HL-60/S4 (cell line): ENCODE data around the gene FOXL2.

Source experiments
- in situ Hi-C: fragments of 300-500 bp; cut with MboI; formaldehyde crosslinking; loops from 2 replicates; pipeline ENCODE4 v1.14.3; 2022; ENCODE audit warnings: low sequenced_read_pairs

Gene FOXL2

DNA sequence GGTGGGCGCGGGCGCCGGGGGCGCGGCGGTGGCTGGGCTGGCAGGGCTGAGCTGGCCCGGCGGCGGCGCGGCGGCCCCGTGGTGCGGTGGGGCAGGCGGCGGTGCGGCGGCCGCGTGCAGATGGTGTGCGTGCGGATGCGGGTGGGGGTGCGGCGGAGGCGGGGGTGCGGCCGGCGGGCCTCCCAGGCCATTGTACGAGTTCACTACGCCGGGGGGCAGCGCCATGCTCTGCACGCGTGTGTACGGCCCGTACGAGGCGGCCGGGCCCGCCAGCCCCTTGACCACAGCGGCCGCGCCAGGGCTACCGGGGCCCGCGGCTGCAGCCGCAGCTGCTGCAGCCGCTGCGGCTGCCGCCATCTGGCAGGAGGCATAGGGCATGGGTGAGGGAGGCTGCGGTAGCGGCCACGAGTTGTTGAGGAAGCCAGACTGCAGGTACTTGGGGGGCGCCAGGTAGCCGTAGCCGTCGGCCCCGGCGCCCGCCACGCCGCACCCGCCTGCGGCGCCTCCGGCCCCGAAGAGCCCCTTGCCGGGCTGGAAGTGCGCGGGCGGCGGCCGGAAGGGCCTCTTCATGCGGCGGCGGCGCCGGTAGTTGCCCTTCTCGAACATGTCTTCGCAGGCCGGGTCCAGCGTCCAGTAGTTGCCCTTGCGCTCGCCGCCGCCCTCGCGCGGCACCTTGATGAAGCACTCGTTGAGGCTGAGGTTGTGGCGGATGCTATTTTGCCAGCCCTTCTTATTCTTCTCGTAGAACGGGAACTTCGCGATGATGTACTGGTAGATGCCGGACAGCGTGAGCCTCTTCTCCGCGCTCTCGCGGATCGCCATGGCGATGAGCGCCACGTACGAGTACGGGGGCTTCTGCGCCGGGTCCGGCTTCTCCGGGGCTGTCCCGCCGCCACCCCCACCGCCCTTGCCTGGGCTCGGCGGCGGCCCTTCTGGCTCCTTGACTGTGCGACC lies 951 bp downstream of the FOXL2 start:
- in situ Hi-C loops = loop anchor here (25.0 kb wide), 1 partner anchor 859 kb away; no protein-coding TSS in a partner anchor

DNA sequence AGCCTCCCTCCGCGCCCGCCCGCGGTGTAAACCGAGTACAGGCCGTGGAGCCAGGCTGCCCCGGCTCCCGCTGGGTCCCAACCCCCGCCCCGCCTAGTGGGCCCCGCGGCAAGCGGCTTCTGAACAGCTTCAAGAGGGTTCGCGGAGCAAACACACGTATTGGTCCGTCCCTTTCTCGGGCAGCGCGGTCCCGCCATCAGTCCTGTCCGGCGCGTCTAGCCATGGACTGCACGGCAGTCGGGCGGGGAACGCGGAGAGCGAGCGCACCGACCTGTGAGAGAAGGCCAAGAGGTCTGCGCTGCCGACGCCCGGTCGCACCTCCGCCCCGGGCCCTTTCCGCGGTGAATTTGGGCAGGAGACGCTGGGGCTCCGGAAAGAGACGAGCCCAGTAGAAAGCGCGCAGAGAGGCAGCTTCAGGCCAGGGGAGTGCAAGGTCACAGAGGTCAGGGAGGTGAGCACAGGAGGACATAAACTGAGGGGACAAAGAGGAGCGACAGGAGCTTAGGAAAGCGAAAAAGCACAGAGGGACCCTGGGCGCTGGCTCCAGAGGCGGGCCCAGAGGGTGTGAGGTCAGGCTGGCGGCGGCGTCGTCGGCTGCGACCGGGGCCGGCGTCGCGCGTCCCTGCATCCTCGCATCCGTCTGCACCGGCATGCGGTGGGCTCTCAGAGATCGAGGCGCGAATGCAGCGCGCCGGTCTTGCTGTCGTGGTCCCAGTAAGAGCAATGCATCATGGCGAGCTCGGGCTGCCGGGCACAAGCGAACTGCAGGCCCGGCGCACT lies 1.8 kb downstream of the FOXL2 start:
- in situ Hi-C loops = loop anchor here (25.0 kb wide), 1 partner anchor 858 kb away; no protein-coding TSS in a partner anchor

DNA sequence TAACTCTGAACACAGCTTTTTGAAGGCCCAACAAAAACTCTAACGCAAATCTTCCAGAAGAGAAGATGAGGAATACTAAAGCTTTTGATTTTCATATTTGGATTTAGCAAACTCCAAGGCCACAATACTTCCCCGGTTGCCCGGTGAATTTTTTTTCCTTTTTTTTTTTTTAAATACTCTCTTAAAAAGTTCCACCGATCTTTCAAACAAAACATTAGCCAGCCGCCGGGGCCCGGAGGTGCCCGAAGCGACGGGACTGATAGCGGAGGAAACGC lies 2.3 kb downstream of the FOXL2 start:
- in situ Hi-C loops = loop anchor here (25.0 kb wide), 1 partner anchor 857 kb away; no protein-coding TSS in a partner anchor

DNA sequence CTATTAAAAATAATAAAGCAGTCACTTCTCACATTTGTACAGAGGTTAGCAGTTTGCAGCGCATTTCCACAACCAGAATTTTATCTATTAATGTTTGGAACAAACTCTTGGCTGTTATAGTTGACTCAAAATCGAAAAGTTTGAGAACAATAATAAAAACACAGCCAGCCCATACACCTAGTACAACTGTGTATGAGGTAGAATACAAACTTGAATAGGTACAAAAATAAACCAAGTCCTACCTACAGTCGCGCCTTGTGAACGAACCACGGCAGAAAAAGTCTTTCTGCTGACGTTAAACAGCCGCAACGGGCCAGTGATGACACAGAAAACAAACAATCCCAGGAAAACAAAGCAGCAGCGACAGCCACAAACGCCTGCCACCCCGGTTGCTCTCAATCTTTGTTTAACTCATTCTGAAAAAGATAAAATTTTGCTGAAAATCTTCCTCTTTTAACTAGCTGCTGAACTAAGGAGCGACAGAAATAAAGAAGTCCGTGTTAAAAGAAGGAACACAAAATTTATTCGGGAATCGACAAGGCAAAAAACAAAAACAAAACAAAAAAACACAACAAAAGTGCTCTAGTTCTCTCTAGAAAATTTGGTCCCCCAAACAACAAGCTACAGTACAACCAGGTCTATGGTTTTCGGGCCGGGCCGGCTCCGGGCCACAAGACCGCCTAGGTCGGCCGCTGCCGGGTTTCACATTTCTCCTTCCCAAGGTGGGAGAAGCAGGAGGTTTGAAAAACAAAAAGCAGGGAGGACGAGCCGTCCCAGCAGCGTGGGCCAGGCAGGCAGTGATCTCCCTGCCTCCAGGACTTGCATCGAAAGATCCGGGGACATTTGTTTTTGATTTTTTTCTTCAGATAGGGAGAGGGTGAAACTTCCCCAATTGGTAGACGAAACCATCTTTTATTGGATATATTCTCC lies 2.9 kb downstream of the FOXL2 start:
- in situ Hi-C loops = loop anchor here (25.0 kb wide), 1 partner anchor 857 kb away; no protein-coding TSS in a partner anchor

DNA sequence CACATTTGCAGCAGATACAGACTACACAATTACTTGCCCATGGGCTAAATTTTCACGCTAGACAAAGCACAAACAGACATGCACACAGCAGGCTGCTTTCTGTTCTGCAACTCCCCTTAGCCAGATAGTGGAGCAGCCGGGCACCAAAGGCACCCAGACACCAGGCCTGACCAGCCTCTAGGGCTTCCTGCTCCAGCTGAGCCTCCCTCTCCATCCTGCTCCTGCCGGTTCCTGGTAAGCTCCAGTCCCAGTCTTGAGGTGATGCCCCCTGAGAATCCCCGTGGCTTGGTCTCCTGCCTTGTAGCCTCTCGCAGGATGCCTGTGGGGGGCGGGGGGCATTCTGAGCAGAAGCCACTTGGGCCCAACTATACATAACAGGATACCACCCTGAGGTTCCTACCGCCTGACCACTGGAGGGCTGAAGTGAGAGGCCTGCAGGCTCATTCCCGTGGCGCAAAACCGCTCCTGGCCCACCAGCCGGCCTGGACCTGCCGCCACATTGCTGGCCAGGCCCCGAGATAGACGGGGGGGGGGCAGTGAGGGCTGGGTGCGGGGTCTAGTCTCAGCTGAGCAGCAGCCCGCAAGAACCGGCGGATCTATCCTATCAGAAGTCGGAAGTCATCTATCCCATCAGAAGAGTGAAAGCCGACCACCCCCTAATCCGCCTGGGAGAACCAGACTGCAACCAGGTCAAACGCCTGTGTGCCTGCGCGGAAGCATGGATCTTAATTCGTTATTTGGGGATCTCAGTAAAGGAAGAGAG lies 3.9 kb downstream of the FOXL2 start:
- in situ Hi-C loops = loop anchor here (25.0 kb wide), 1 partner anchor 856 kb away; no protein-coding TSS in a partner anchor

DNA sequence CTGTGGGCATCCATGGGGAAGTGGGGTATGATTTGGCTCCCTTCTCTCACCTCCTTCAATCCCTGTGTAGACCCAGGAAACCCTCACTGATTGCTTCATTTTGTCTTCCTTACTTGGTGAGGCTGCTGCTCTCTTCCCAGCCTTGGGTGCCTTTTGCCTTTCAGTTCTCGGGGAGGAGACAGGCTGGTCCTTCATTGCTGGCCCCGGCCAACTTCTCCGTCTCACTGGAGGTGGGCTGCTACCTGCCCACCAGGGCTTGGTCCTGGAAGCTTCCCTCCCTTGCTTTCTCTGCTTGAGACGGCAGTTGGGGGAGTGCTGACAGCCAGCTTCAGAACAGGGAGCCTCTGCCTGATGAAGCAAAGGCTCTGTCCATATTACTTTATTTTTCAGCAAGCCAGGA lies 4.7 kb downstream of the FOXL2 start:
- in situ Hi-C loops = loop anchor here (25.0 kb wide), 1 partner anchor 855 kb away; no protein-coding TSS in a partner anchor

DNA sequence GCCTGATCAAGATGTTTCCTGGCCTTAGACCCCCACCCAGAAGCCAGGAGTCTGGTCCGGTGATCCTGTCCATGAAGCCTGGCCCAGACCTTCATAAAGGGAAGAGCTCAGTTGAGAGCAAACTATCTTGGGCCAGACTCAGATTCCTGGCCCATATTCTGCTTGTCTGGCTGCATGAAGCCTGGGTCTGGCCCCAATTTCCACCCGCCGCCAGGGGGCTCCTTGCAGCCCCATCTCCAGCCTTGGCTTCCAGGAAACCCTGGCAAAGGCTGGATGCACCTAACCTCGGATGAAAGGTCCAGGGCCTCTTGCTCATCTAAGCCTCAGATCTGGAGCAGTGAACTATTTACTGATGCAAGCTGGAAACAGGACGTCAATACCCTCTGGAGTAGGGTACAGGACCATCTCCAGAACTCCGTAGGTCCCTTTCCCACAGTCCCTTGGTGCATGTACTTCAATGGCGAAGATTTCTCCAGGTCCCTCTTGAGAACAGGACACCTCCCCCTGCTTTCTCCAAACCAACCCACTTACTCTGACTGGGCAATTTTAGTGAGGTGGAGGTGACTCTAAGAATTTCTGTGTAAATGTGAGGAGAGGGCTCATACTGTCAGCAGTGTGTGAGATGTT lies 5.6 kb downstream of the FOXL2 start:
- in situ Hi-C loops = loop anchor here (25.0 kb wide), 1 partner anchor 854 kb away; no protein-coding TSS in a partner anchor

DNA sequence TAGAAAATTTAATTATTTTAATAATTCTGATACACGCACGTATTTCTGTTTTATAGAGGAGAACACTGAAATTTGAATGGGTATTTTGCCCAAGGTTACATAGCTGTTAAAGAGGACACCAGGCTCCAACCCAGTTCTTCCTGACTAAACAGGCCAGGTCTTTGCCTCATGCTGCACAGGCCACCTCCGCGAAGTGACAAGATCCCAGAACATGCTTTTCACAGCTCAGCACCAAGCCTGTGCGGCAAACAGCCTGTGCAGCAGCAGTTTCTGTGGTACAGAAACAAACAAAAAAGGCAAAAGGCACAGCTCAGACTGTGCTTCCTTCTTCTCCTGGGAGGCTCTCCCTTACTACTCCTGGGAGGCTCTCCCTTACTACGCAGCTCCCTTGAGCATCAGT lies 6.5 kb downstream of the FOXL2 start:
- in situ Hi-C loops = loop anchor here (25.0 kb wide), 1 partner anchor 853 kb away; no protein-coding TSS in a partner anchor

DNA sequence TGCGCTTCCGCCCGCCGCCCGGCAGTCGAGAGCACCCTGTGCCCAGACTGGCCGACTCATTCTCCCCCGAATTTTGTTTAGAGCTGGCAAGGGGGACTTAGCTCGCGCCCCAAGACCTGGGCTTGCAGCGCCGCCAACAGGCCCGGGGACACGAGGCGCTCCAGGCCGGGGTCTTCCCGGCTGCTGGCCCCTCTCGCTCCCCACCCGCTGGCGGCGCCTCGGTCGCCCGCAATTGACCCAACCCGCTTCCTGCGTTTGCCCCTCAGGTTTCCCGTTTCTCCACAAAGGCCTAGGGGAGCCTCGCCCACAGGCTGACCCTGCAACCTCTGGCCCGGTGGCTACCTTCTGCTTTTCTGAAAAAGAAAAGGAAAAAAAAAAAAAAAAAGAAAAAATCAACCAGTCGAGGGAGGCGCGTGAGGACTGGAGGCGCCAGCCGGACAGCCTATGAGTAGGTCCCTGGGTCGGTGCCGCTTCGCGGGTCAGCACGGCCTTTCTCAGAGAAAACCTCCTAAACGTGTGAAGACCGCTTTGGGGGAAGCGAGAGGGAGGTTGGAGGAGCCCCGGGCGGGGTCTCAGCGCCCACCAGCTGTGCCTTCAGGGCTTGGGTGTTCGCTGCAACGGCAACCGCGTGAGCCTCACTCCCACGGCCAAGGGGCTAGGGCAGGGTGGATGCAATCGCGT lies 7.2 kb downstream of the FOXL2 start:
- in situ Hi-C loops = loop anchor here (25.0 kb wide), 1 partner anchor 852 kb away; no protein-coding TSS in a partner anchor

DNA sequence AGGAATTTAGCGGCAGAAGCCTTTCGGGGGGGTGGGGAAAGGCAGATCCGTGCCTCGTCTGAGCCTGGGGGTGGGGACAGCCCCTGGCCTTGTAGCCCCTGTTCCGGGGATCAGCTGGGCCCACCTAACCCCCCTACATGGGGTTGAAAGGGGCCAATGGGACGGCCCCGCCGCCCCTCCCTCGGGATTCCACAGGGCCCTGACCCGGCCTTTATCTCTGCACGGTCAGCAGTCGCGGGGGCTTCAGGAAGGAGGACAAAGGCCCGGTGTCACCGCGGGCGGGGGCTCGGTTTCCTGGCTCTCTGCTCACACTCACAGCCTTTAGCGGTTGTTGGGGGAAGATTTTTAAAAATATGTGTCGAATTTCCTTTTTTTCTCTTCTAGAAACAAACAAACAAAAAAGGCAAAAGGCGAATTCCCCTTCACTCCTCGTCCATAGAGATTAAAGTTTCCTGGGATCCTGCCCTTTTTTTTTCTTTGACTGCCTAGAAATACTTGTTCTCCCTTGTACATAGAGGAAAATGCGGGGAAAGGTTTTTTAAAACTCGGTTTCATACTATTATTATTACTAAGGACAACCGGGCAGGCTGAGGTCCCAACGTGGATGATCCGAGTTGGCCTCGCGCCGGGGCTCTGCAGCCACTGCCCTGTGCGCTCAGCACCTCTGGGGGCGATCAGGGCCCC lies 7.9 kb downstream of the FOXL2 start:
- in situ Hi-C loops = loop anchor here (25.0 kb wide), 1 partner anchor 852 kb away; no protein-coding TSS in a partner anchor

DNA sequence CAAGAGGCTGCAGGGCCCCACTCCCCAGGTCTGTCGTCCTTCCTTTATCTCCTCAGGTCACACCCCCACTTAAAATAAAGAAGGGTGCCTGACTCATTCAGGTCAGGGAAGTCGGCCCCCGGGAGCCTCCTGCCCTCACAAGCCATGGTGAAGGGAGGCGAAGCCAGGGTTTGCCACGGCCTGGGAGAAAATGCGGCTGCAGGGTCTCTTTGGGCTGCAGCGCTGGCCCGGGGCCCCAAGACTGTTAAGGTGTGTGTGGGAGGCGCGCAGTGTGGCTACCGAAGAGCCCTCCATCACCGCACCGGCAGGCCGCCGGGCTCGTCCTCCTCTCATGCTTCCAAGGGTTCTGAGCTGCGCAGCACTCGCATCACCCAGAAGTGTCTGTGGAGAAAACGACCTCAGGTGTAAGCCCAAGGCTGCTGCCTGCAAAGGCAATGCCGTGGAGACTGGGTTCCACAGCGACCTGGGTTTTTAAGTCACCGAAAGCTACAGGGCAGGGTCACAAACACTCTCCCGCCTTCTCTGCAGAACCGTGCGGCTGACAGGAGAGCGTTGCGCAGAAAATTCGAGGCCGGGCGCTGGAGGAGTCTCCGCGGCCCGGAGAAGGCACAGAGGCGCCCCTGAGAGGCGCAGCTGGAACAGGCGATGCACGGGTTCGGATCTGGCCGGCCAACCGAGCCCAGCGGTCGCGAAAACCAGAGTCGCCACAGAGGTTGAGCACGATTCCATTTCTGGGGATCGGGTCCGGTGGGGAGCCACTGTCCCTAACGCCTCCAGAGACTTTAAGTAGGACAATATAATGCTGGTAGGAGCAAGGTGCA lies 8.7 kb downstream of the FOXL2 start:
- in situ Hi-C loops = loop anchor here (25.0 kb wide), 1 partner anchor 851 kb away; no protein-coding TSS in a partner anchor

DNA sequence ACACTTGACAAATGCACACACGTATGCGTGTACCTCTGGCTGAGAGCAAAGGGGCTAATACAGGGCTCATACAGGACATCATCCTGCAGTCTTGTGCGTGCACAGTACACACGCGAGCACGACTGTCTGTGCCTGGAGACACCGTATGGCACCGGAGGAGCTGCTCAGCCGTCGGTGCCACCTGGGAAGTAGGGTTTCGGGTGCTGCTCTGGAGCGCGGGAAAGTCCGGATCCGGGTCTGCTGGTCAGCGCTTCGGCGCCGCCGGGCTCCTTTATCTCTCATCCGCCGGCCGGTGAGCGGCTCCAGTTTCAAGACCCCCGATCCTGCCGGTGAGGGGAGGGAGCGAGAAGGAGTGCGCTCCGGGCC lies 9.3 kb downstream of the FOXL2 start:
- in situ Hi-C loops = loop anchor here (25.0 kb wide), 1 partner anchor 850 kb away; no protein-coding TSS in a partner anchor

DNA sequence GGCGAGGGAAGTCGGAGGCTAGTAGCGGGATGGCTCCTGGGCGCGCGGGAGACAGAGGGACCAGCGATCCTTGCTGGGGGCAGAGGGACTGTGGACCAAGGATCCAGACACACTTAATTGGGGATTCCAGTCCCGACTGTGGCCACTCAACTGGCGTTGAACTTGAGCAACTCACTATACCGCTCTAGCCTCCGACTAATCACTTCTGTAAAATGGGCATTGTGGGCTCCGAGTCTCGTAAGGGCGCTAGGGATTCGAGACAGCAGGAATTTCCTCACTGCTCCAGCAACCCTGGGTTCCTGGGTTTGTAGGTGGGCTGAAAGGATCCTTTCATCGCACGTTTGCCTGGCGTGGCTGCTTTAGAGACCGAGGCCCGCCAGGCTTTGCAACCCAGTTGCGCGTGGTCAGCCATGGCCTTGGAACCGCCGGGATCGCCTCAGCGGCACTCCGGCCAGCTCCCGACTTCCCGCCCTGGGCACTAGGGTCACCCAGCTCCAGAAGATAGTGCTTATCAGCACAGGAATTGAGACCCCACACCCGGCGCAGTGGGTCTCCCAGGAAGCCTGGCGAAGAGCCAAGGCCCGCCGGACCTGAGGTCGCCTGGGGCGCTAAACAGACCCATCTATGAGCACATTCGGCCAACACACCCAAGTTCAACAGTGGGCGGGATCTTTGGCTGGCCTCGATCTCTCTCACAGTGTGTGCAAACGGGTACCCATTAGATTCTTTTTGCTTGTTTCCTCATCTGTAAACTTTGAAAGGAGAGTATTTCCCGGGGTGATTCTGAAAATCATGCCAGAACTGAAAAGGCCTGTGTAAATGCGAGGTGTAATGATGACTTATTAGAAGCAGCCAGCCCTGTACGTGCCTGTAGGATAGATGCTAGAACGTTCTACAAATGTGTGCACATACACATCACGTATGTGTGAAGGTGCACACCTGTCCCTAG lies 9.9 kb downstream of the FOXL2 start:
- in situ Hi-C loops = loop anchor here (25.0 kb wide), 1 partner anchor 850 kb away; no protein-coding TSS in a partner anchor

DNA sequence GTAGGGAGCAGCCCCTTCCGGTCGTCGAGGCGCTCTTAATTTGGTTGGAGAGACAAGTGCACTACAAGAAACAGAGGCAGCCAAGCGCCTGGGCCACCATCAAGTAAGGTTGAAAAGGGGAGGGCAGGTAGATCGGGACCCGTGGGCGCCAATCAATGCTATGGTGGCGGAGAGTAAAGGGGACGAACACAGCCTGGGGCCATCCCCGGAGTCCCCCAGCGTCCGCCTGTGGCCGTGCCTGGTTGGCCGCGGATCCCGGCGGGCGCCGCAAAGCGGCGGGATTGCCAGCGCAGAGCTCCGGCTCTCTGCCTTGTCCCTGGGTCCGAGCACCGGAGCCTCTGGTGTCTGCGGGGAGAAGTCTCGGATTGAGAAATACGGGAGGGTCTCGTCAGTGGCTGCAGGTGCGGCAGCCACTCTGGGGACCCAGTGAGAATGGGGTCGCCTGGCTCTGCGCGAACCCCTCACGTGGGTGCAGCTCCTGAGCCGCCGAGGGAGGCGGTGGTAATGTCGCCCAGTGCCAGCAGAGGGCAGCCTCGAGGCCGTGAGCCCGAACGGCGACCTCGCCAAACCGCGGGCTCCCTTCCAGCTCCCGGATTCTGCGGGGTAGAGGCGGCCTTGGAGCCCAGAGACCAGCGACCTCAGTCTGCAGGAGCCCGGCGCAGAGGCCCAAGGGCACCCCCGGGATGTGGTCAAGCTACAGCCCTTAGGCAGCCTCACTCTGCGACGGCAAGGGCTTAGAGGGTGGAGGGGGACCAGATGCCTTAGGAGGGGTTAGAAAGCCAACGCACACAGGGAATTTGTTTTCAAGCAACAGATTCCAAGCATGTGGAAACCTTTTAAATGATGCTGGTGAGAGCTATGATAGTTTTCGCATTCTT lies 10.8 kb downstream of the FOXL2 start:
- in situ Hi-C loops = loop anchor here (25.0 kb wide), 1 partner anchor 849 kb away; no protein-coding TSS in a partner anchor

DNA sequence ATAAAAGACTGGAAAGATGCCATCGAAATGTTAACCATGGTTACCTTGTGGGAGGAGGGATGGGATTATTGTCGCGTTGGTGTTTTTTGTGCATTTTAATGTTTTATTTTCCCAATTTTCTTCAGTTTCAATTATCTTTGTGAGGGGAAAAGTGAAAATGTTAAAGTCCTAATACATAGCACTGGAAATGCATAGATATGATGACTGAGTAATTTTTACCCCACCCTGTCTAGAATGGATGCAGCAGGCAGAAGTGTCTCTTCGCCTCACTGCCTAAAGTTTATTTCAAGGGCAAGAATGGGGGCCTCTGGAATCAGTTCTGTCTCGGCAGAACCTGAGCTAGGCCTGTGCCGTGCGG lies 11.5 kb downstream of the FOXL2 start:
- in situ Hi-C loops = loop anchor here (25.0 kb wide), 1 partner anchor 848 kb away; no protein-coding TSS in a partner anchor
